Naive B cell (primary cell): ENCODE data around the gene LHX3. TPM values are rescaled to one million over a fixed set of nuclear protein-coding genes. Genes with fewer than 3 reads are reported as not detected.

ENCODE experiments used
- ATAC-seq, 2 donors: fragments of 150-1000 bp; cut with Tn5 transposase; 2 replicates each; pipeline ENCODE4 v1.10.0; 2021; ENCODE audit warnings: low read depth in 2 of 2, mild to moderate bottlenecking in 2 of 2, moderate library complexity in 2 of 2
- DNase-seq: peaks from one replicate; pipeline ENCODE4 v3.0.0; 2022
- H3K27ac Mint-ChIP-seq, 6 donors: one replicate each; pipeline ENCODE4 v1.8.0; 2020 to 2022; ENCODE audit warnings: mild to moderate bottlenecking in 6 of 6, mixed read lengths in 6 of 6, moderate library complexity in 5 of 6, inconsistent platforms in 2 of 6
- H3K27me3 Mint-ChIP-seq, 3 donors: one replicate each; pipeline ENCODE4 v1.8.0; 2021 to 2022; ENCODE audit warnings: mixed read lengths in 3 of 3, mild to moderate bottlenecking in 1 of 3
- H3K36me3 Mint-ChIP-seq, 2 donors: one replicate each; pipeline ENCODE4 v1.8.0; 2020 to 2022; ENCODE audit warnings: mixed read lengths in 2 of 2, inconsistent platforms in 1 of 2, mild to moderate bottlenecking in 1 of 2
- H3K4me1 Mint-ChIP-seq, 3 donors: one replicate each; pipeline ENCODE4 v1.8.0; 2020 to 2022; ENCODE audit warnings: mixed read lengths in 3 of 3, inconsistent platforms in 1 of 3, mild to moderate bottlenecking in 1 of 3, moderate library complexity in 1 of 3
- H3K4me3 Mint-ChIP-seq, 8 donors: one replicate each; pipeline ENCODE4 v1.8.0; 2020 to 2022; ENCODE audit warnings: mild to moderate bottlenecking in 8 of 8, mixed read lengths in 8 of 8, moderate library complexity in 8 of 8, inconsistent platforms in 2 of 8
- H3K9me3 Mint-ChIP-seq, 7 donors: one replicate each; pipeline ENCODE4 v1.8.0; 2020 to 2022; ENCODE audit warnings: mixed read lengths in 7 of 7, mild to moderate bottlenecking in 5 of 7, inconsistent platforms in 2 of 7, moderate library complexity in 1 of 7
- polyA plus RNA-seq, 6 donors: library from polyadenylated mRNA; unstranded; fragments of 300-500 nt; fragmentation: Illumina TruSeq; gene quantifications; one replicate each; pipeline ENCODE4 v1.2.3, GENCODE V29; 2021; ENCODE audit warnings: low read depth in 6 of 6

The LHX3 gene
- polyA plus RNA-seq, 6 donors from 2014 or later: not detected

DNA sequence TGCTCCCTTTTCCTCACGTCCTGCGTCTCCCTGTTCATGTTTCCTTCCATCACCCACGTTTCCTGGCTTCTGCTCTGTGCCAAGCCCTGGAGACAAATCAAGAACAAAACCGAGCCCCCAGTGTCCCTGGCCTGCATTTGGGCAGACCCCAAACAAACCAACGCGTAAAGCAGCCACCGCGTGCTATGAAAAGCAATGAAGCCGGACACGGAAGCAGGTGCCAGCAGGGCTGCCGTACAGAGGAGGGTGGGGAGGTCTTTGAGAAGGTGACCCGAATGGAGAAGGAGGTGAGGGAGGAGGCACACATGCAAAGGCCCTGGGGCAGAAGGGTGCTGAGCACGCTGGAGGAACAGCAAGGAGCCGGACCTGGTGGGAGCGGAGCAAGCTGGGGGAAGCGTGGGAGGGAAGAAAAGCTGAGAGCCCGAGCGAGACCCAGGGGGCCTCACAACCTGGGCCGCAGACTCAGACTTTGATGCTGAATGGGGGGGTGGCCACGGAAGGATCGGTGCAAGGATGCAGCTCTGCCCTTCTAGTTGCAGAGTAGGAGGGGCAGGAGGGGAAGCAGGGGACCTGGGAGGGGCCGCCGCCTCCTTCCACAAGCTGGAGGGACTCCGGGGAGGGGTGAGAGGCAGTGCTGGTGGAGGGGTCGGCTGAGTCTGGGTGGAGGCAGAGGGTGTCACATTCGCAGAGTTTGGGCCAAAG, 42.1 kb upstream of the LHX3 start:
- H3K4me3 Mint-ChIP-seq: peak overlapping the region in 5 of 8 donors; percentile 15 to 84 (median 81)
- peak overlapping the region in 2 of 6 donors; percentile 57 to 90 for H3K27ac Mint-ChIP-seq
- no peaks in the 10 kb centered on the region for H3K9me3 Mint-ChIP-seq
- H3K36me3 Mint-ChIP-seq: peaks cover 5 to 8% of the 10 kb centered on the region in 2 donors
- H3K4me1 Mint-ChIP-seq: peaks cover 30 to 38% (median 35%) of the 10 kb centered on the region in 3 donors
- ATAC-seq (no peak), DNase-seq (no peak)
- peaks cover 0 to 5% (median 0%) of the 10 kb centered on the region in 3 donors for H3K27me3 Mint-ChIP-seq

DNA sequence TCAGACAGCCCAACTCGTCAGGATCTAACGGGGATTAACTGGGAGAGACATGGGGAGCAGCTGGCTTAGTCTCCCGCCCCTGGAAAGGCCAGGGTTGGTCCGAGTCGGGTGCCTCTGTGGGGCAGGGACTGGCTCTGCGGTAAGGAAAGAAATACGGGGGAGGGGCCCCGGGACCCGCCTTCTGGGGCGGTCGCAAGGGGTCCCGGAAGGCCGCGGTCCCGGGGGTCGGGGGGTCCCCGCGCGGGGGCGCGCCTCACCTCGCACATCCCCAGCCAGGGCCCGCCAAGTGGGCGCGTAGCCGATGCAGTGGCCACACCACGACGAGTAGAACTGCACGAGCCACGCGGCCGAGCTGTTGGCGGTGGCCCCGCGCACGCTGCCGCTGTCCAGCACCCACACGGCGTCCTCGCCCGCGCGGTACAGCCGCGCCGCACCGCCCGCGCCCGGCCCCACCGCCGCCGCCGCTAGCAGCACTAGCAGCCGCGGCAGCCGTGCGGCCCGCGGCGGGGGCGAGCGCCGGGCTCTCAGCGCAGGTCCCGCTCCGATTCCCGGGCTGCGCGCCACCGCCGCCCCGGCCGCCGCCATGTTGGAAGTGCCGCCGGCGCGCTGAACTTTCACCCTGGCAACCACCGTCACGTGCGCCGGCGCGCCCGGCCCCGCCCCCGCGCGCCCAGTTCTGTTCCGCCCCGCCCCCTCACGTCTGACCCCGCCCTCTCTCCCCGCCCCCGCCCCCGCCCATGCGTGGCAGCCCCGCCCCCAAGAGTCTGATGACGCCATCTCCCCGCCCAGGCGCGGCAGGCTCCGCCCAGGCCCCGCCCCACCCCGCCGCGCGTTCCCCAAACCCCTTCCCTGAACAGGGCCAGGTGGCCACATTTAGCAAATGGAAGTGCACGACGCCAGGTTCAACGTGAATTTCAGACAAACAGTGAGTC, 40.6 kb upstream of the LHX3 start, which contains the start of gene QSOX2:
TSS of gene QSOX2 (minus strand) at position 594 of the 932 bp plus-strand sequence. CDS start at position 585, 9 bp downstream.
- peak within 1 kb of the TSS; percentile 93 to 99 (median 98) for H3K4me3 Mint-ChIP-seq
- H3K27me3 Mint-ChIP-seq: peaks cover 0 to 5% (median 0%) of the 10 kb centered on the region in 3 donors
- H3K4me1 Mint-ChIP-seq: peaks cover 45 to 53% (median 50%) of the 10 kb centered on the region in 3 donors
- H3K9me3 Mint-ChIP-seq: no peaks in the 10 kb centered on the region
- DNase-seq: peak; percentile 85
- peak; percentile 54 to 62 for ATAC-seq
- peaks cover 5 to 8% of the 10 kb centered on the region in 2 donors for H3K36me3 Mint-ChIP-seq
- H3K27ac Mint-ChIP-seq: peak within 1 kb of the TSS; percentile 61 to 99 (median 96)

DNA sequence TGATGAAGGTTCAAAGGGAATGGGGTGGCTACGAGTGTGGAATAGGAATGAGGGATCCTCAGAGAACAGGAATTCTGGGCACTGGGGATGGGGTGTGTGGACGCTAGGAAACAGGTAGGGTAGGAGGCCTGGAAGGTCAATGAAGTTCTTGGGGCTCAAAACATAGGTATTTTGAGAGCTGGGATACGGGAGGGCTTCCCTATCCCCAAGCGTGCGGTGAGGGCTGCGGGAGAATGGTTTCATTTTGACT, 40.0 kb upstream of the LHX3 start:
- H3K27me3 Mint-ChIP-seq: no peaks in the 10 kb centered on the region
- ATAC-seq (no peak), DNase-seq (no peak)
- H3K9me3 Mint-ChIP-seq: no peaks in the 10 kb centered on the region
- peaks cover 5 to 8% of the 10 kb centered on the region in 2 donors for H3K36me3 Mint-ChIP-seq
- peak overlapping the region; percentile 61 to 99 (median 96) for H3K27ac Mint-ChIP-seq
- H3K4me1 Mint-ChIP-seq: peaks cover 50 to 59% (median 51%) of the 10 kb centered on the region in 3 donors
- peak overlapping the region; percentile 93 to 99 (median 98) for H3K4me3 Mint-ChIP-seq

DNA sequence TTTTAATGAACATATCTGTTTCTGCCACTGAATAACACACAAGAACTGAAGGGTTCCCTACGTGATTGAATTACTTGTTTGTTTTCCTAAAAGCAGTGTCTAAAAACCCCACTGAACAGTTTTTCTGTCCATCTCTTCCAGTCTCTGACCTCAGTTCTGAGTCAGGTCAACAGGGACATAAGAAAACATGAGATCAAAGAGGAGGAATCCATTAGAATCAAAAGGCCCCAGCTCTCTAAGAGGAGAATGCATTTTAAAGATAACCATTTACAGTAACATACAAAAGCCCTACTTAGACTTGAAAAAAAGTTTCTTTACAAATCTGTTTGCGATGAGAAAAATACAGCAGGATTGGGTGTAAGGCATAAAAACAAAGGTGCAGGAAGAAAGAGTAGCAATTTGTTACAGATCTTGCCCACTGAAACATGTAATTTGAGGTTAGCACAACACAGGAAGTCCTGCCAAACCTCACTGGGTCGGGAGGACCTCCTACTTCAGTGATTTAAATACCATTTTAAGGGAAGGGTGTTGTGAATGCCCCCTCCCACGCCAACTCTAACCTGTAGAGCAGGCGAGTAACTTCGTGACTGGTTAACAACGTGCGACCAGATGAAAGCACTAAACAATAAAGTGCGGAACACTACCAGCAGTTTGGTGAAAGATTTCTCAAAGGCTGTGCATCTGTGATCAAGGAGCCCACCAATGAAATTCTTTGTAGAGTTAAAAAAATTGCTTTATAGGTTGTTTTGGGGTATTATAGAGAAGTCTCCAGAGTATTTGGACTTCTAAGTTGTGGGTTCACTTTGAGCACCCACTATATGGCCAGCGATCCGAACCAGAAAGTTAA, 39.4 kb upstream of the LHX3 start:
- Mint-ChIP-seq H3K27ac (peak overlapping the region; percentile 61 to 99 (median 96)), H3K4me1 (peaks cover 56 to 65% (median 57%) of the 10 kb centered on the region in 3 donors), H3K36me3 (peaks cover 5 to 8% of the 10 kb centered on the region in 2 donors), H3K4me3 (peak overlapping the region; percentile 93 to 99 (median 98)), H3K27me3 (no peaks in the 10 kb centered on the region), H3K9me3 (no peaks in the 10 kb centered on the region)
- peak; percentile 67 to 68 for ATAC-seq
- DNase-seq: peak; percentile 86

DNA sequence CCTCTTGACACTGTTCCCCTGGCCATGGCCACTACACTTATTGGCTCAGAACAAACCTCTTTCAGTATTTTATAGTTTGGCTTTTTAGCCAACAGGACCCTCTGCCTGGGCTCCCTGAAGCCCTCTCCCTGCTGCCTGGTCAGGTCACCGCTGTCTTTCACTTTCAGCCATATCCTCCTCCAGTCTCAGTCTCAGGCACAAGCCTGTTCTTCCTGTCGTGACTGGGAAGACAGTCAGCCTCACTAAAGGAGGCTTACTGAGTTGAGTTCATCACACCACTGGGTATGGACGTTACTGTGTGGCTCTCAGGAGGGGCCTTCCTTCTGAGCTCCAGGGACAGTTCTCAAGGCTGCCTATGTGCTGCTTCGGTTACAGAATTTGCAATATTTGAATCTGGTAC, 38.7 kb upstream of the LHX3 start:
- peak overlapping the region; percentile 93 to 99 (median 98) for H3K4me3 Mint-ChIP-seq
- no peaks in the 10 kb centered on the region for H3K9me3 Mint-ChIP-seq
- H3K27ac Mint-ChIP-seq: peak overlapping the region; percentile 67 to 99 (median 96)
- DNase-seq (no peak), ATAC-seq (no peak)
- peaks cover 5 to 8% of the 10 kb centered on the region in 2 donors for H3K36me3 Mint-ChIP-seq
- H3K4me1 Mint-ChIP-seq: peaks cover 63 to 72% (median 64%) of the 10 kb centered on the region in 3 donors
- H3K27me3 Mint-ChIP-seq: no peaks in the 10 kb centered on the region

DNA sequence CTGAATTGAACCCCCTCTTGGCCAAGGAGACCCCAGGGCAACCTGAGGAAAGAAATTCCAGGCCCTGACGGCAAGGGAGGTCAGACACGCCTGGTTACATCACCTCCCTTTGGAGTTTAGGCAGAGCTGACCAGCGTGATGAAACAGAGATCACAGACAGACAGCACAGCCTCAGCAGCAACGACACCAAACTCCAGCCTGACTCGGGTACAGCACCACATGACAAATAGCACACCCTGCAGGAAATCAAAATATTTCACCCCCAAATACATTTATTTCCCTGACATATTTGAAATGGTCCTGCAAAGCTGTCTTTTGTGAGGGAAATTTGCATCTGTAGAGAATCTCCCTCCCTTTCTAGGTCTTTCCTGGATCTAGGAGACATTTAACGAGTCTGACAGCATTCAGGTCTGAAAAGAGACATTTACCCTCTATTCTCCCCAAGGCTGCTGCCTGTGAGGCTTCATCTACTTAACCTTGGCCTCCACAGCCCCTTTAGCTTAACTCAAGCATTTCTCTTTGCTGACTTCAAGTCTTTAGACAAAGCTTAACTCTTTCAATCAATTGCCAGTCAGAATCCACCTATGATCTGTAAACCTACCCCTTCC, 38.1 kb upstream of the LHX3 start:
- Mint-ChIP-seq H3K36me3 (peaks cover 5 to 8% of the 10 kb centered on the region in 2 donors), H3K27me3 (no peaks in the 10 kb centered on the region), H3K4me3 (peak overlapping the region; percentile 93 to 99 (median 98)), H3K9me3 (no peaks in the 10 kb centered on the region), H3K27ac (peak overlapping the region; percentile 67 to 98 (median 93)), H3K4me1 (peaks cover 69 to 78% (median 70%) of the 10 kb centered on the region in 3 donors)
- no peak for ATAC-seq
- DNase-seq: no peak

DNA sequence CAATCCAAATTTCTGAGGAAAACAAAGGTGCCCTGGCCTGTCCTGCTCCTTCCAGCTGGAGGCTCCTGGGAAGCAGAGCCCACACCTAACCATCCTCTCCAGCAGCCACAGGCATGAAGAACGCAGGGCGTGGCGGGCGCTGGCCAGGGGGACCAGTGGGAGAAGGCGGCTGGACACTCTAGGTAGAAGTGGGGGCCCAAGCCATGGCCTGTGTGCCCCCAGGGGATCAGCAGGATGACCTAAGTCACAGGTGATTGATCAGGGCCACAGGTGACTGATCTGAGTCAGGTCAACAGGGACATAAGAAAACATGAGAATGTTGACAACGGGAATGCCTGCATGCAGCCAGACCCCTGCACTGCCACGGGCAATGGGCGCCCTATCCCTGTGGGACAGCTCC, 37.3 kb upstream of the LHX3 start:
- Mint-ChIP-seq H3K4me3 (peak overlapping the region; percentile 16 to 99 (median 96)), H3K27me3 (no peaks in the 10 kb centered on the region)
- no peak for DNase-seq

DNA sequence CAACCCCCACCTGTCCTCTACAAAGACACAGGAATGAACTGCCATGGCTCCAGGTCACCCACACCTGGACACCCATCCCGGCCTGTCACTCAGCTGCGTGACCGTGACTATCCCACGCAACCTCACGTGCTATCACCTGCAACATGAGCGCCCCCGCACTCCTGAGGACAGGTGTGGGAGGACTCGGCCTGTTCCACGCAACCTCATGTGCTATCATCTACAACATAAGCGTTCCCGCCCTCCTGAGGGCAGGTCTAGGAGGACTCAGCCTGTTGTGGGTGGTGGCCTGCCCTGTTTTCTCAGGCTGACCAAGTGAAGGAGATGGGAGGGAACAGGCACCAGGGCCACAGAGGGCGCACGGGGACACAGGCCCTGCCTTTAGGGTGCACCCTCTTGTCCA, 36.6 kb upstream of the LHX3 start:
- no peaks in the 10 kb centered on the region for H3K9me3 Mint-ChIP-seq
- no peak for DNase-seq
- no peak for ATAC-seq
- peaks cover 69 to 83% (median 75%) of the 10 kb centered on the region in 3 donors for H3K4me1 Mint-ChIP-seq
- no peaks in the 10 kb centered on the region for H3K27me3 Mint-ChIP-seq
- peak overlapping the region in 5 of 6 donors; percentile 21 to 98 (median 62) for H3K27ac Mint-ChIP-seq
- peak overlapping the region in 7 of 8 donors; percentile 68 to 99 (median 98) for H3K4me3 Mint-ChIP-seq
- peaks cover 5 to 8% of the 10 kb centered on the region in 2 donors for H3K36me3 Mint-ChIP-seq

More for the DNA sequence above, 37.3 kb upstream of the LHX3 start:
- H3K27ac Mint-ChIP-seq: peak overlapping the region in 4 of 6 donors; percentile 39 to 98 (median 70)
- peaks cover 74 to 83% (median 75%) of the 10 kb centered on the region in 3 donors for H3K4me1 Mint-ChIP-seq
- H3K9me3 Mint-ChIP-seq: no peaks in the 10 kb centered on the region
- no peak for ATAC-seq
- H3K36me3 Mint-ChIP-seq: peaks cover 5 to 8% of the 10 kb centered on the region in 2 donors

DNA sequence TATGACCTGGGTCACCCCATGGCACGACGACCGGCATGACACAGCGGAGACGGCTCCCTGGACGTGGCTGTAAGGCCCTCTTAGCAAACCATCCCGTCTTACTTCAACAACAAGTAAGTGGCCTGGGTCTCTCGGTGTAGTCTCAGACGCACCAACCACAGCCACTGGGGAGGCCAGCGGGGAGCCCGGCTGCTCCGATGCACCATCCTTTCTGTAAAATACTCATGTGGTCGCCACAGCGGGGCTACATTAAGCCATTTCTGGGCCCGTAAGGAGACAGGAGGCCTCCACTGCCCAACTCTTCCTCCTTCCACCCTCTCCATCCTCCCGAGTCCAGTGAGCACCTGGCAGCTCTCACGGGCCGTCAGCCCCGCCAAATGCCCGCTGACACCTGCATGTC, 36.0 kb upstream of the LHX3 start:
- H3K27ac Mint-ChIP-seq: peak overlapping the region in 5 of 6 donors; percentile 47 to 98 (median 90)
- ATAC-seq: no peak
- H3K4me1 Mint-ChIP-seq: peaks cover 68 to 82% (median 80%) of the 10 kb centered on the region in 3 donors

DNA sequence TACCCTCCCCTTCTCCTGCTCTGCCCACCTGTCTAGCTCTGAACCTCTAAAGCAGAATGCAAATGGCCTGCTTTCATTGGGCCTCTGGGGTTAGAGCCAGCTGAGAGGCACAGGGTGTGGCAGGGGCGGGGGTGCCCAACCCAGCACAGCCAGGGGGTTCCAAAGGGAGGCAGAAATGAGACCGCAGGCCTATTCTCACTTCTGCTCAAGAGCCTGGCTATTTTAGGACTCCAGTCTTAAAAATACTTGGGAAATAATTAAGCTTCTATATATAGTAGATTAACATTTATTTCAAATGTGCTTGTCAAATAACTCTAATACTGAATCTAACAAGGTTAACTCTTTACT, 35.0 kb upstream of the LHX3 start:
- Mint-ChIP-seq H3K9me3 (no peaks in the 10 kb centered on the region), H3K36me3 (peaks cover 4 to 10% of the 10 kb centered on the region in 2 donors), H3K4me1 (peaks cover 66 to 90% (median 86%) of the 10 kb centered on the region in 3 donors), H3K4me3 (peak overlapping the region; percentile 75 to 99 (median 90)), H3K27me3 (no peaks in the 10 kb centered on the region), H3K27ac (peak overlapping the region; percentile 88 to 97 (median 94))
- DNase-seq (peak; percentile 89), ATAC-seq (peak; percentile 85 to 86)

More for the DNA sequence above, 36.0 kb upstream of the LHX3 start:
- Mint-ChIP-seq H3K36me3 (peaks cover 5 to 8% of the 10 kb centered on the region in 2 donors), H3K9me3 (no peaks in the 10 kb centered on the region), H3K27me3 (no peaks in the 10 kb centered on the region), H3K4me3 (peak overlapping the region; percentile 63 to 99 (median 96))
- no peak for DNase-seq

DNA sequence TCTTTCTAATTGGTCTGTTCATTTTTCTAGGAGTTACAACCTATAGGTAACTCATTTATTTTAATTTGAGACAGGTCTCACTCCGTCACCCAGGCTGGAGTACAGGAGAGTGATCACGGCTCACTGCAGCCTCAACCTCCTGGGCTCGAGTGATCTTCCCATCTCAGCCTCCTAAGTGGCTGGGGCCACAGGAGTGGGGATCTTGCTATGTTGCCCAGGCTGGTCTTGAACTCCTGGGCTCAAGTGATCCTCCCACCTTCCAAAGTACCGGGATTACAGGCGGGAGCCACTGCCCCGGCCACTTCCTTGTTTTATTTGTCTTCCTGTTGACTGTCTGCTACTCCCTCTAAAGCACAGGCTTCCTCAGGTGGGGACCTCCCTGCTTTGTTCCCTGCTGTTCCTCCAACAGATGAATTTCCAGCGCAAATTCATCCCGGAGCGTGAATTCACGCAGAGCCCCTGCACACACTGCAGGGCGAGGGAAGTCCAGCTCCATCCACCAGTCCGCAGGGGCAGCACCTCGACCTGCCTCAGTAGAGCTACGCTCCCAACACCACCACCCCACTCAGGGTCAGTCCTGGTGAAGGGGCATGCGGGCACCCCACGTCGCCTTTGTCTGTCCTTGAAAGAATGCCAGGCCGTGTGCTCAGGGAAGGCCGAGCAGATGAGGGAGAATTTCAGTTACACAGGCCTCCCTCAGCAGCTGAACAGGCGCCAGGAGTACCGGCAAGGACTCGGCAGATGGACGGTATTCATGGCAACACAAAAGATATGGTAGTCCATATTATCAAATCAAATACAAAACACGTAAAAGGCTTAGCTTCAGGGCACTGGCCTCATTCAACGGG, 34.4 kb upstream of the LHX3 start:
- H3K9me3 Mint-ChIP-seq: no peaks in the 10 kb centered on the region
- ATAC-seq: no peak
- H3K27me3 Mint-ChIP-seq: no peaks in the 10 kb centered on the region
- peaks cover 0 to 8% of the 10 kb centered on the region in 2 donors for H3K36me3 Mint-ChIP-seq
- peak overlapping the region; percentile 88 to 97 (median 94) for H3K27ac Mint-ChIP-seq
- H3K4me3 Mint-ChIP-seq: peak overlapping the region; percentile 75 to 99 (median 90)
- peaks cover 66 to 87% (median 86%) of the 10 kb centered on the region in 3 donors for H3K4me1 Mint-ChIP-seq
- no peak for DNase-seq
